GM18505 (cell line): ENCODE results near the gene SMIM27.

Experiments
- ATAC-seq: cut with Tn5 transposase; IDR thresholded peaks from one replicate; pipeline ENCODE4 v1.9.1; 2021; ENCODE audit not compliant: unreplicated experiment
- POLR2A ChIP-seq: IDR thresholded peaks from 4 replicates; pipeline ENCODE4 v1.6.1; 2011; ENCODE audit warnings: borderline replicate concordance; ENCODE audit not compliant: insufficient read depth, insufficient read length; ENCODE audit errors: extremely low read depth

Gene SMIM27

GRCh38 chr9:32572900-32573523 lies 20.9 kb downstream of the SMIM27 start, which contains the start of gene NDUFB6:
Gene NDUFB6, minus strand, starts transcription at chr9:32573159. Its CDS starts 99 bp downstream, at chr9:32573060.
- peak; percentile 85 for ATAC-seq
- peak; percentile 78 for TF ChIP-seq POLR2A

- TF ChIP-seq POLR2A, result no peak
These were observed 21.7 kb downstream of the SMIM27 start for GRCh38 chr9:32573821-32574220.

GRCh38 chr9:32574858-32575257 lies 22.7 kb downstream of the SMIM27 start:
- no peak for ATAC-seq

More at GRCh38 chr9:32573821-32574220, 21.7 kb downstream of the SMIM27 start:
- ATAC-seq, result no peak

GRCh38 chr9:32577316-32577715 lies 25.2 kb downstream of the SMIM27 start:
- no peak for TF ChIP-seq POLR2A
- ATAC-seq, result no peak

More at GRCh38 chr9:32574858-32575257, 22.7 kb downstream of the SMIM27 start:
- TF ChIP-seq POLR2A, result no peak

GRCh38 chr9:32578976-32579375 lies 26.8 kb downstream of the SMIM27 start:
- TF ChIP-seq POLR2A, result no peak
- ATAC-seq, result no peak

GRCh38 chr9:32579706-32580331 lies 27.7 kb downstream of the SMIM27 start:
- no peak for ATAC-seq
- TF ChIP-seq POLR2A, result no peak

- TF ChIP-seq POLR2A, result no peak
- ATAC-seq, result no peak
These were observed 28.6 kb downstream of the SMIM27 start for GRCh38 chr9:32580631-32581300.

- no peak for TF ChIP-seq POLR2A
- peak; percentile 42 for ATAC-seq
These were observed 29.5 kb downstream of the SMIM27 start for GRCh38 chr9:32581512-32582143.

GRCh38 chr9:32584784-32585183 lies 32.7 kb downstream of the SMIM27 start:
- no peak for TF ChIP-seq POLR2A
- ATAC-seq, result no peak

- ATAC-seq, result no peak
These were observed 35.8 kb downstream of the SMIM27 start for GRCh38 chr9:32587901-32588300.

GRCh38 chr9:32589083-32589723 lies 37.1 kb downstream of the SMIM27 start:
- ATAC-seq, result no peak
- TF ChIP-seq POLR2A, result no peak

More at GRCh38 chr9:32587901-32588300, 35.8 kb downstream of the SMIM27 start:
- TF ChIP-seq POLR2A, result no peak

GRCh38 chr9:32590476-32590875 lies 38.3 kb downstream of the SMIM27 start:
- ATAC-seq, result no peak
- TF ChIP-seq POLR2A, result no peak

- no peak for TF ChIP-seq POLR2A
- ATAC-seq, result no peak
These were observed 38.8 kb downstream of the SMIM27 start for GRCh38 chr9:32590898-32591297.
